ENCODE data around the gene ITPR2.

The ITPR2 gene

GRCh38 chr12:26632756-26633155 lies 200.2 kb downstream of the ITPR2 start:
- Mint-ChIP-seq H3K27ac (no peak overlapping the region), H3K36me3 (ENCODE audit: low read depth) (no peaks in the 10 kb centered on the region), H3K9me3 (no peaks in the 10 kb centered on the region), H3K4me3 (no peak overlapping the region), H3K27me3 (ENCODE audit: low read depth, poor library complexity) (no peaks in the 10 kb centered on the region), H3K4me1 (peaks cover 10% of the 10 kb centered on the region)
- TF ChIP-seq CTCF (IDR thresholded peaks at IDR 0.05) = no peak
- no peak for DNase-seq

DNA sequence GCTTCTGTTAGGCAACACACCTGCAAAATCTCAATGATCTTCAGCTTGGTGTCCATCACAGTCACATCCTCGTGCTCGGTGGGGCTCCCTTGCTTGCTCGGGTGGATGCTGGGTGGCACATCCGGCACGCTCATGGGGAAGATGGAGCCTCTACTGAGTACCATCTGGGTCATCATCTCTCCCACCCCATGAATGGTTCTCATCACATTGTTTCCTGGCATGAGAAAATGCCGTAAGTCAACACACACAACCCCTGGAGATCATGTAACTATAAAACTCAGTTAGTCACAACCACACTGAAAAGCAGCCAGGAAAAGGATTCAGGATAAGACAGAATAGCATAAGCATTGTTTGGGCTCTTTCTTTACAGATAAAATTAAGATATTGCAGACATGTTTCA lies 201.1 kb downstream of the ITPR2 start:
- Mint-ChIP-seq H3K4me1 (peaks cover 10% of the 10 kb centered on the region), H3K9me3 (no peaks in the 10 kb centered on the region)
- no peak for TF ChIP-seq CTCF (IDR thresholded peaks at IDR 0.05)

GRCh38 chr12:26630546-26631027 lies 202.4 kb downstream of the ITPR2 start:
- Mint-ChIP-seq H3K36me3 (ENCODE audit: low read depth) (no peaks in the 10 kb centered on the region), H3K4me3 (no peak overlapping the region), H3K4me1 (peaks cover 10% of the 10 kb centered on the region), H3K27me3 (ENCODE audit: low read depth, poor library complexity) (no peaks in the 10 kb centered on the region), H3K9me3 (no peaks in the 10 kb centered on the region), H3K27ac (no peak overlapping the region)
- TF ChIP-seq CTCF (IDR thresholded peaks at IDR 0.05) = no peak
- DNase-seq = no peak

More for the DNA sequence above, 201.1 kb downstream of the ITPR2 start:
- Mint-ChIP-seq H3K4me3 (no peak overlapping the region), H3K27me3 (ENCODE audit: low read depth, poor library complexity) (no peaks in the 10 kb centered on the region), H3K36me3 (ENCODE audit: low read depth) (no peaks in the 10 kb centered on the region), H3K27ac (no peak overlapping the region)
- DNase-seq = no peak

- H3K27ac Mint-ChIP-seq = peak overlapping the region; percentile 14
- no peaks in the 10 kb centered on the region for H3K36me3 Mint-ChIP-seq (ENCODE audit: low read depth)
- H3K9me3 Mint-ChIP-seq = no peaks in the 10 kb centered on the region
- DNase-seq = no peak
- H3K4me1 Mint-ChIP-seq = peaks cover 10% of the 10 kb centered on the region
- no peak overlapping the region for H3K4me3 Mint-ChIP-seq
- TF ChIP-seq CTCF (IDR thresholded peaks at IDR 0.05) = no peak
- no peaks in the 10 kb centered on the region for H3K27me3 Mint-ChIP-seq (ENCODE audit: low read depth, poor library complexity)
Measured at GRCh38 chr12:26629864-26630263, 203.1 kb downstream of the ITPR2 start.

- Mint-ChIP-seq H3K4me1 (peaks cover 10% of the 10 kb centered on the region), H3K27ac (no peak overlapping the region), H3K9me3 (no peaks in the 10 kb centered on the region), H3K4me3 (no peak overlapping the region), H3K36me3 (ENCODE audit: low read depth) (no peaks in the 10 kb centered on the region), H3K27me3 (ENCODE audit: low read depth, poor library complexity) (no peaks in the 10 kb centered on the region)
- DNase-seq = no peak
- TF ChIP-seq CTCF (IDR thresholded peaks at IDR 0.05) = no peak
Measured at GRCh38 chr12:26628234-26628633, 204.8 kb downstream of the ITPR2 start.

DNA sequence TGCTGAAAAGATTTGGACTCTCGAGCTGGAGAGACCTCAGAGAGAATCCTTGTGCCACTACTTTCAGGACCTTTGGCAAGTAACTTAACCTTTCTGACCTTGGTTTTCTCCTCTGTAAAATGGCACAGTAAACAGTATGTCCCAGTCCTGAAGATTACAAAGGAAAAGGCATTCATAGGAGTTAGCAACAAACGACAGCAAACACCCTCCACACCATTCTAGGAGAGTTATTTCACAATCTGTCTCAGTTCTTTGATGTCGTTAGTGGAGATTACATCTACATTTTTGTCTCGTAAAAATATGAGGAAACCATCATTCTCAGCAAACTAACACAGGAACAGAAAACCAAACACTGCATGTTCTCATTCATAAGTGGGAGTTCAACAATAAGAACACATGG lies 205.7 kb downstream of the ITPR2 start:
- Mint-ChIP-seq H3K9me3 (no peaks in the 10 kb centered on the region), H3K27me3 (ENCODE audit: low read depth, poor library complexity) (no peaks in the 10 kb centered on the region), H3K36me3 (ENCODE audit: low read depth) (no peaks in the 10 kb centered on the region), H3K27ac (peak overlapping the region; percentile 48), H3K4me1 (peaks cover 14% of the 10 kb centered on the region), H3K4me3 (no peak overlapping the region)
- DNase-seq = no peak
- TF ChIP-seq CTCF (IDR thresholded peaks at IDR 0.05) = no peak

All from nephron progenitor cell (in vitro differentiated cells).